Nephron (organoid): ENCODE data around the gene TAS1R2.

Experiments used
- H3K27ac Mint-ChIP-seq, 3 experiments: 2 replicates each; pipeline ENCODE4 v1.8.0; 2020; ENCODE audit warnings: mixed read lengths in 3 of 3, mild to moderate bottlenecking in 2 of 3, moderate library complexity in 1 of 3
- H3K27me3 Mint-ChIP-seq: 2 replicates; pipeline ENCODE4 v1.8.0; 2021; ENCODE audit warnings: low read depth, mild to moderate bottlenecking, moderate library complexity, mixed read lengths
- H3K36me3 Mint-ChIP-seq: 2 replicates; pipeline ENCODE4 v1.8.0; 2020; ENCODE audit warnings: low read depth, mixed read lengths
- H3K4me1 Mint-ChIP-seq: 2 replicates; pipeline ENCODE4 v1.8.0; 2020; ENCODE audit warnings: mixed read lengths
- H3K4me3 Mint-ChIP-seq, 3 experiments: 2 replicates each; pipeline ENCODE4 v1.8.0; 2020; ENCODE audit warnings: mild to moderate bottlenecking in 3 of 3, mixed read lengths in 3 of 3, moderate library complexity in 2 of 3
- H3K9me3 Mint-ChIP-seq: 2 replicates; pipeline ENCODE4 v1.8.0; 2020; ENCODE audit warnings: mixed read lengths
- CTCF ChIP-seq, 3 experiments: fragments of 200-600 bp; sonication (generic); IDR thresholded peaks; one replicate each; pipeline ENCODE4 v1.5.0; 2021; ENCODE audit warnings: antibody characterized with exemption in 3 of 3; ENCODE audit not compliant: unreplicated experiment in 3 of 3

TAS1R2 gene

GRCh38 chr1:18794051-18794450 is 65.4 kb downstream of the TAS1R2 start:
- H3K4me1 Mint-ChIP-seq: peaks cover 44% of the 10 kb centered on the region
- peaks cover 5% of the 10 kb centered on the region for H3K9me3 Mint-ChIP-seq
- TF ChIP-seq CTCF (IDR thresholded peaks at IDR 0.05; ENCODE audit: unreplicated experiment in 3 of 3): no peak
- H3K4me3 Mint-ChIP-seq: peak overlapping the region in 2 of 3 experiments; percentile 31 to 41
- peaks cover 53% of the 10 kb centered on the region for H3K27me3 Mint-ChIP-seq
- no peaks in the 10 kb centered on the region for H3K36me3 Mint-ChIP-seq
- H3K27ac Mint-ChIP-seq: peak overlapping the region; percentile 43 to 67 (median 54)

GRCh38 chr1:18793164-18793563 is 66.3 kb downstream of the TAS1R2 start:
- Mint-ChIP-seq H3K9me3 (peaks cover 5% of the 10 kb centered on the region), H3K27ac (no peak overlapping the region), H3K36me3 (no peaks in the 10 kb centered on the region), H3K4me1 (peaks cover 38% of the 10 kb centered on the region), H3K4me3 (no peak overlapping the region), H3K27me3 (peaks cover 62% of the 10 kb centered on the region)
- TF ChIP-seq CTCF (IDR thresholded peaks at IDR 0.05; ENCODE audit: unreplicated experiment in 3 of 3): no peak

- H3K4me3 Mint-ChIP-seq: no peak overlapping the region
- peaks cover 36% of the 10 kb centered on the region for H3K4me1 Mint-ChIP-seq
- peaks cover 5% of the 10 kb centered on the region for H3K9me3 Mint-ChIP-seq
- peaks cover 62% of the 10 kb centered on the region for H3K27me3 Mint-ChIP-seq
- no peak overlapping the region for H3K27ac Mint-ChIP-seq
- TF ChIP-seq CTCF (IDR thresholded peaks at IDR 0.05; ENCODE audit: unreplicated experiment in 3 of 3): no peak
- H3K36me3 Mint-ChIP-seq: no peaks in the 10 kb centered on the region
Measured at GRCh38 chr1:18792747-18793146, 66.7 kb downstream of the TAS1R2 start.
